OCI-M2 (cell line): ENCODE data around the gene KCNH3.
"Not testable (repeated sequence)": the region's sequence is repeated elsewhere in the genome, so short reads cannot be mapped to it uniquely, and the experiment has no call there.

Source experiments
- DNase-seq: peaks from one replicate; lab custom pipeline; 2025; ENCODE audit not compliant: unreplicated experiment; lab: John Stamatoyannopoulos, UW

The KCNH3 gene

DNA sequence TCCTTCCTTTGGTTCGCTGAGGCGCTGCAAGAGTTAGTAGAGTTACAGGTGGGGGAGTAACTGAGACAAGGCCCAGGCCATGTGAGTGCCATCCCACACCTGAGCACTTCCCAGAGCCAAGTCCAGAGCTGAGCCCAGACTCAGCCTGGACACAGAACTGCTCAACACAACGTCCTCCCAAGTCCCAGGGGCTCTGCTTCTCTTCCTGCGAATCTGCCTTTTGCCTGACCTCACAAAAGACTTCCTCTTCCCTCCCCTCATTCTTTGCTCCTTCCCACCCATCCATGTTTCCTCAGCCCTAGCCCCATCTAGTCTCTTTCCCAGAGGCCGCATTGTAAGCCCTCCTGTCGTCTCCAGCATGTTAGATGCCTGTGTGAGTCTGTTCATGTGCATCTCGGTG is 45.8 kb downstream of the KCNH3 start:
- no peak for DNase-seq

DNA sequence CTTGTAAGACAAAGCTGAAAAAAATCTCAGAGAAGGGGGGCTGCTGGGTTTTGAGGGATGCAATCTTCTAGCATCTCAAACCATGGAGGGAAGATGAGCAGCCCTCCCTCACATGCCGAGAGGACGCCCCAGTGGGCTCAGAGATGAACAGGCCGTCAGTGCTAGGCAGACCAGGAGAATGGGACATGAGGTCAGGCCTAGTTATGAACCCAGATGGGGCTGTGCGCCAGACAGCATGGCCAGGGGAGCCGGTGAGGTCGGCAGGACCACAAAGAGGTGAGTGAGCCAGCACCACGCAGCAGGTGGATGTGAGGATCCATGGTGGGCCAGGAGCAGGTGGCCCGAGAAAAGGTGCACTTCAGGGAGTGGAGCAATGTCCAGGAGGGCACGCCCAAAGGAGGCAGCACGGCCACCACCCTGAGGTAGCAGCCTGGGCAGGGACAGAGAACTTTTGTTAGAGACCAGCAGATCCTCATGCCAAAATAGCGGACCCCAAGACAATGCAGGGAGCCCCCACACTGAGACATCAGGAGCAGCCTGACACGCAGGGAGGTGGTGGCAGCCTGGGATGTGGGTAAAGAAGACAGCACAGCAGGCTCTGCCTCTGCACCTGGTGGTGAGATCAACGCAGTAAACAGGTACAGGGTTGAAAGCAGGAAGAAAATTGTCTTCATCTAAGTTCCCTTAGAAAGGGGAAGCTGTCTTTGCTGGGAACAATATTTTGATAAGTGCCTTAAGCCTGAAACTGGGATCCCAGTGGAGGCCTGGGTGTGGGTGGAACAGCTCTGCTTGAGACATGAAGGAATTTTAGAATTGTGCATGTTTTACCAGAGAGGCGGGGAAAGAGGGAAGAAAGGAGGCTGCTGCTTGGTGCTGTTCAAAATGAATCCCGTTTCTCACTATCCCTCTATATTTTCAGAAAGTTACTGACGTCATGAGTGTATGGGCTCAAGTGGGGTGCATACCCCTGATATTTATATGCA is 46.9 kb downstream of the KCNH3 start:
- DNase-seq, result no peak

DNA sequence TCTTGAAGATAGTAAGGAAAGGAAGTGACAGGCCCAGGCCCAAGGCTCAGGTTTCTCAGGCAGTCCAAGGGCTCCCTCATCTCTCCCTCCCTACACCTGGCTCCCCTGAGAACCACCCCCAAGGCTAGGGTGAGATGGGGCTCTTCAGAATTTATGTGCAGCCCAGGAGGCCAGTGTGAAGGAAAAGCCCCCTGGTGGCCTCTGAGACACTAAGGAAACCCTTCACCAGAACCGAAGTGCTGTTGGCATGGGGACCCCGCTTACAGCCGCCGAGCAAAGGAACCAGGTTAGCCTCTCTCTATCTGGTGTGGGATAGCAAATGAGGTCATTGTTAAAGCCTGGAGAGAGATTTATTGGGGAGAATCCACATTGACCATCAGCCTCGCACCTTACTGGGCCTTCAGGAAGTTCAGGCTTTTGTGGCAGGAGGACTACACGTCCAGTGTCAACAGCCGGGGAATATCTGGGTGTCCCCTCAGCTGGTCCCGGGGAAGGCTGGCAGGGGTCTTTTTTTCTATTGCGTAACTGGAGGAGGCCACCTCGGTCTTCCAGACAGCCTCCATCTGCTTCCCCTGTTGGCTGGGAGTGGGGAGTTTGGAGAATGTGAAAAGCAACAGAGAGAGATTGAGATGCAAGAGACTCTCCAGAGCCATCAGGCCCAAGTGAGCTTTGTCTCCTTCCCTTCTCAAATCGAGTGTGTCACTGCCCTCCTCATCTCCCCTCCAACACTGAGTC is 48.5 kb downstream of the KCNH3 start:
- no peak for DNase-seq

- DNase-seq, result no peak
Observed at GRCh38 chr12:49588281-49588680, 49.5 kb downstream of the KCNH3 start.

- no peak for DNase-seq
Observed at GRCh38 chr12:49588721-49589516, 50.1 kb downstream of the KCNH3 start.

DNA sequence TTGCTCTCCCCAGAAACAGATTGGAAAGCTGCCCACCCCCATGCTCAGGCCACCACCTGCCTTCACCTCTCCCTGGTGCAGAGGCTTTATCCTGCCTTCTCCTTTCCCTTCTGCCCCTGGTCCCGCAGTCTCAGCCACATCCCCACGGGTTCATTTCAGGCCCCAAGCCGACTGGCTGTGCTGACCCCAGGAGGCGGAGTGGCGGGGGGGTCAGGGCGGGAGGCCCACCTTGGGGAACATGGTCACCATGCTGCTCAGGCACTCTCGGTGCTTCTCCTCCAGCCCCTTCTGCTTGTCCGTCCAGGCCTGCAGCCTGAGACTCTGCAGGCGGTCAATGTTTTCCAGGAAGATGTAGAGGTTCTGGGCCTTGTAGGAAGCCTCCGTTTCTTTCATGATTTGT is 59.7 kb downstream of the KCNH3 start:
- DNase-seq, result no peak

DNA sequence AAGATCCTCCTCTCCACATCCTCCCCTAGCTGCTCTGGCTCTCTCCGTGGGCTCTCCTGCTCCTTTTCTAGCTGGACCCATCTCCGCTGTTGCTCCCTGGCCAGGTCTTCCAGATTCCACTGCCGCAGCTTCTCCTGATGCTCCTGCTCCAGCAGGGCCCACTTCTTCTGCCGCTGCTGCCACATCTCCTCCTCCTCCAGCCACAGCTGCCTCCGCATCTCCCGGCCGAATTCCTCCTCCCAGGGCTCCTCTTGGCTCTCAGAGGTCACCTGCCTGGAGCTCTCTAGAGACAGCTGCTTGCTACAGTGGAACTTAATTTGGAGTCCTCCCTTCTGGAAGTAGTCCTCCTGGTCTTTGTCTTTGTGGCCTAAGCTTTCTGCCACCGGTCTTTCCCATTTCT is 61.1 kb downstream of the KCNH3 start:
- no peak for DNase-seq

DNA sequence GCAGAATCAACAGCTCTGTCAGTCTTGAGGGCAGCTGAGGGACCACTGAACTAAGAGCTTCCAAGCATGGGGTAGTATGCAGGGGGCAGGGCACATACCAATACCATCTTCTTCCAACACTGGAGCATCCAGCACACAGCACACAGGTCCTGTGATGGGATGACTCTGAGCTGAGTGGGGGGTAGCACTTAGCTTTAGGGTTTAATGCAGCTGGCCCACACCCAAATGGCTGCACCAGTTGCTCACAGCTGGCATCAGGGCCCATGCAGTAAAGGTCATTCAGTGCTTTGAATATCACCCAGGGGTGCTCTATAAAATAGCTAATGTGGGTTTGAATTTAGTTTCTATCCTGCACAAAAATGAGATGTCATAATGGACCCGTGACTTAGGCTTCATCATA is 64.9 kb downstream of the KCNH3 start:
- DNase-seq, result no peak

DNA sequence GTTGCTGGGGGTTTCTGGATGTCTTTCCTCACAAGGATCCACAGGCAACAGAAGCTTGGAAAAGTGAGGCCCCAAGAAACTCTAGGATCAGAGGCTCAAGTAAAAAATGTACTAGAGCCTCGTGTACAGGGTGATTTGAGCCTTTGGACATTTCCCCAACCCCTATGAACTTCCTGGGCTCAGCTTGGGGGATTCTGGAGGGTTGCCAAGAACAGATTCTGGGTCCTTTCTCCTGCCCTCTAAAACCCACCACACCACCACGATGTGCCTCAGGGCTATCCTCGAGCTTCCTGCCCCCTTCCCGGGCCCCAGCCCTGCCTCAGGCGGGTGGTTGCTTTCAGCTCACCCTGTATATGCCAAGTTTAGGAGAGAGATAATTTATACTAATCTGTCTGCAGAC is 66.0 kb downstream of the KCNH3 start:
- no peak for DNase-seq

DNA sequence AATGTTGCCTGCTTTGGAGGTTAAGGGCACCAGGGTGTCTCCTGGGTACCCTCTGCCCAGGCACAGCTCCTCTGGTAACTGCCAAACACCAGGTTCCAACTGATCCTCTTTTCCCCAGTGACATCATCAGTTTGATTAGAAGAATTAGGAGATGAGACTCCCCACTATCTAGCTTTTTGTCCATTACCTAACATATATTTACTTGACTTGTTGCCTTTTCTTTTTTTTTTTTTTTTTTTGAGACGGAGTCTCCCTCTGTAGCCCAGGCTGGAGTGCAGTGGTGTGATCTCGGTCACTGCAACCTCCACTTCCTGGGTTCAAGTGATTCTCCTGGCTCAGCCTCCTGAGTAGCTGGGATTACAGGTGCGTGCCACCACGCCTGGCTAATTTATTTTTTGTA is 66.7 kb downstream of the KCNH3 start, which contains the start of gene FAM186B:
TSS of gene FAM186B (minus strand) at position 101 of the 400 bp plus-strand sequence. CDS start 162 bp downstream, outside the sequence.
- DNase-seq, result not testable (repeated sequence)
